ENCODE measurements around the gene CITED4.
"Not testable (repeated sequence)": the region's sequence is repeated elsewhere in the genome, so short reads cannot be mapped to it uniquely, and the experiment has no call there.

Gene CITED4

GRCh38 chr1:40899230-40899870 is 37.2 kb upstream of the CITED4 start:
- H3K4me1 ChIP-seq (ENCODE audit: control insufficient read depth, insufficient read depth, low read length): peaks cover 5% of the 10 kb centered on the region; the same call in 1 of the 2 replicates
- no peaks in the 10 kb centered on the region for H3K27me3 ChIP-seq (ENCODE audit: control insufficient read depth, insufficient read depth, low read length)
- no peaks in the 10 kb centered on the region for H3K9me3 ChIP-seq (ENCODE audit: control insufficient read depth, insufficient read depth, low read length)
- no peak overlapping the region for H3K27ac ChIP-seq (ENCODE audit: low read length)
- H3K36me3 ChIP-seq (ENCODE audit: control insufficient read depth, insufficient read depth, low read length): no peaks in the 10 kb centered on the region
- DNase-seq (ENCODE audit: low read depth, low spot score): no peak
- no peak overlapping the region for H3K4me3 ChIP-seq (ENCODE audit: low read length)
- no CpG with 5 or more reads among the region's 2 CpGs for WGBS (ENCODE audit: insufficient coverage, insufficient read length)

- Histone ChIP-seq H3K27me3 (ENCODE audit: control insufficient read depth, insufficient read depth, low read length) (no peaks in the 10 kb centered on the region), H3K4me1 (ENCODE audit: control insufficient read depth, insufficient read depth, low read length) (peaks cover 5% of the 10 kb centered on the region; the same call in 1 of the 2 replicates), H3K4me3 (ENCODE audit: low read length) (no peak overlapping the region), H3K27ac (ENCODE audit: low read length) (no peak overlapping the region), H3K36me3 (ENCODE audit: control insufficient read depth, insufficient read depth, low read length) (no peaks in the 10 kb centered on the region), H3K9me3 (ENCODE audit: control insufficient read depth, insufficient read depth, low read length) (no peaks in the 10 kb centered on the region)
- no CpG with 5 or more reads among the region's 4 CpGs for WGBS (ENCODE audit: insufficient coverage, insufficient read length)
- DNase-seq (ENCODE audit: low read depth, low spot score): no peak
Observed at GRCh38 chr1:40898431-40898901, 36.3 kb upstream of the CITED4 start.

GRCh38 chr1:40897513-40897912 is 35.4 kb upstream of the CITED4 start:
- WGBS (ENCODE audit: insufficient coverage, insufficient read length): no CpG with 5 or more reads among the region's 4 CpGs
- Histone ChIP-seq H3K9me3 (ENCODE audit: control insufficient read depth, insufficient read depth, low read length) (no peaks in the 10 kb centered on the region), H3K4me1 (ENCODE audit: control insufficient read depth, insufficient read depth, low read length) (peaks cover 5% of the 10 kb centered on the region; the same call in 1 of the 2 replicates), H3K4me3 (ENCODE audit: low read length) (no peak overlapping the region), H3K27me3 (ENCODE audit: control insufficient read depth, insufficient read depth, low read length) (no peaks in the 10 kb centered on the region), H3K27ac (ENCODE audit: low read length) (no peak overlapping the region), H3K36me3 (ENCODE audit: control insufficient read depth, insufficient read depth, low read length) (no peaks in the 10 kb centered on the region)
- DNase-seq (ENCODE audit: low read depth, low spot score): no peak

GRCh38 chr1:40896482-40896881 is 34.3 kb upstream of the CITED4 start:
- no peaks in the 10 kb centered on the region for H3K9me3 ChIP-seq (ENCODE audit: control insufficient read depth, insufficient read depth, low read length)
- WGBS (ENCODE audit: insufficient coverage, insufficient read length): no CpG with 5 or more reads among the region's 3 CpGs
- H3K36me3 ChIP-seq (ENCODE audit: control insufficient read depth, insufficient read depth, low read length): no peaks in the 10 kb centered on the region
- DNase-seq (ENCODE audit: low read depth, low spot score): no peak
- H3K4me1 ChIP-seq (ENCODE audit: control insufficient read depth, insufficient read depth, low read length): peaks cover 5% of the 10 kb centered on the region; the same call in 1 of the 2 replicates
- no peaks in the 10 kb centered on the region for H3K27me3 ChIP-seq (ENCODE audit: control insufficient read depth, insufficient read depth, low read length)
- no peak overlapping the region for H3K4me3 ChIP-seq (ENCODE audit: low read length)
- no peak overlapping the region for H3K27ac ChIP-seq (ENCODE audit: low read length)

GRCh38 chr1:40895601-40896000 is 33.4 kb upstream of the CITED4 start:
- no peak overlapping the region for H3K27ac ChIP-seq (ENCODE audit: low read length)
- peaks cover 5% of the 10 kb centered on the region; the same call in 1 of the 2 replicates for H3K4me1 ChIP-seq (ENCODE audit: control insufficient read depth, insufficient read depth, low read length)
- H3K36me3 ChIP-seq (ENCODE audit: control insufficient read depth, insufficient read depth, low read length): no peaks in the 10 kb centered on the region
- DNase-seq (ENCODE audit: low read depth, low spot score): no peak
- H3K9me3 ChIP-seq (ENCODE audit: control insufficient read depth, insufficient read depth, low read length): no peaks in the 10 kb centered on the region
- no CpG with 5 or more reads among the region's 1 CpG for WGBS (ENCODE audit: insufficient coverage, insufficient read length)
- no peak overlapping the region for H3K4me3 ChIP-seq (ENCODE audit: low read length)
- H3K27me3 ChIP-seq (ENCODE audit: control insufficient read depth, insufficient read depth, low read length): no peaks in the 10 kb centered on the region

- DNase-seq (ENCODE audit: low read depth, low spot score); H3K27ac ChIP-seq (ENCODE audit: low read length); H3K36me3 ChIP-seq (ENCODE audit: control insufficient read depth, insufficient read depth, low read length); H3K4me3 ChIP-seq (ENCODE audit: low read length); H3K27me3 ChIP-seq (ENCODE audit: control insufficient read depth, insufficient read depth, low read length); H3K9me3 ChIP-seq (ENCODE audit: control insufficient read depth, insufficient read depth, low read length); H3K4me1 ChIP-seq (ENCODE audit: control insufficient read depth, insufficient read depth, low read length): not testable (repeated sequence)
- no CpG with 5 or more reads among the region's 2 CpGs for WGBS (ENCODE audit: insufficient coverage, insufficient read length)
Observed at GRCh38 chr1:40894858-40895257, 32.7 kb upstream of the CITED4 start.

- no peak overlapping the region for H3K4me3 ChIP-seq (ENCODE audit: low read length)
- H3K9me3 ChIP-seq (ENCODE audit: control insufficient read depth, insufficient read depth, low read length): no peaks in the 10 kb centered on the region
- no peak overlapping the region for H3K27ac ChIP-seq (ENCODE audit: low read length)
- H3K4me1 ChIP-seq (ENCODE audit: control insufficient read depth, insufficient read depth, low read length): peaks cover 5% of the 10 kb centered on the region; the same call in 1 of the 2 replicates
- no peak for DNase-seq (ENCODE audit: low read depth, low spot score)
- H3K36me3 ChIP-seq (ENCODE audit: control insufficient read depth, insufficient read depth, low read length): no peaks in the 10 kb centered on the region
- H3K27me3 ChIP-seq (ENCODE audit: control insufficient read depth, insufficient read depth, low read length): no peaks in the 10 kb centered on the region
Observed at GRCh38 chr1:40894455-40894854, 32.3 kb upstream of the CITED4 start.

GRCh38 chr1:40893946-40894345 is 31.8 kb upstream of the CITED4 start:
- no peak for DNase-seq (ENCODE audit: low read depth, low spot score)
- H3K4me3 ChIP-seq (ENCODE audit: low read length): no peak overlapping the region
- H3K27me3 ChIP-seq (ENCODE audit: control insufficient read depth, insufficient read depth, low read length): no peaks in the 10 kb centered on the region
- no peak overlapping the region for H3K27ac ChIP-seq (ENCODE audit: low read length)
- no peaks in the 10 kb centered on the region for H3K36me3 ChIP-seq (ENCODE audit: control insufficient read depth, insufficient read depth, low read length)
- H3K4me1 ChIP-seq (ENCODE audit: control insufficient read depth, insufficient read depth, low read length): peaks cover under 1% of the 10 kb centered on the region; the same call in 1 of the 2 replicates
- H3K9me3 ChIP-seq (ENCODE audit: control insufficient read depth, insufficient read depth, low read length): no peaks in the 10 kb centered on the region

GRCh38 chr1:40892354-40892753 is 30.2 kb upstream of the CITED4 start:
- no peak for DNase-seq (ENCODE audit: low read depth, low spot score)
- no peaks in the 10 kb centered on the region for H3K4me1 ChIP-seq (ENCODE audit: control insufficient read depth, insufficient read depth, low read length)
- H3K27ac ChIP-seq (ENCODE audit: low read length): no peak overlapping the region
- no CpG with 5 or more reads among the region's 2 CpGs for WGBS (ENCODE audit: insufficient coverage, insufficient read length)
- no peaks in the 10 kb centered on the region for H3K27me3 ChIP-seq (ENCODE audit: control insufficient read depth, insufficient read depth, low read length)
- no peaks in the 10 kb centered on the region for H3K9me3 ChIP-seq (ENCODE audit: control insufficient read depth, insufficient read depth, low read length)
- H3K36me3 ChIP-seq (ENCODE audit: control insufficient read depth, insufficient read depth, low read length): no peaks in the 10 kb centered on the region
- H3K4me3 ChIP-seq (ENCODE audit: low read length): no peak overlapping the region

GRCh38 chr1:40890771-40891170 is 28.6 kb upstream of the CITED4 start:
- H3K27ac ChIP-seq (ENCODE audit: low read length): no peak overlapping the region
- WGBS (ENCODE audit: insufficient coverage, insufficient read length): no CpG with 5 or more reads among the region's 2 CpGs

GRCh38 chr1:40887652-40888051 is 25.5 kb upstream of the CITED4 start:
- no peaks in the 10 kb centered on the region for H3K4me1 ChIP-seq (ENCODE audit: control insufficient read depth, insufficient read depth, low read length)
- DNase-seq (ENCODE audit: low read depth, low spot score): no peak
- no peaks in the 10 kb centered on the region for H3K9me3 ChIP-seq (ENCODE audit: control insufficient read depth, insufficient read depth, low read length)
- no peaks in the 10 kb centered on the region for H3K36me3 ChIP-seq (ENCODE audit: control insufficient read depth, insufficient read depth, low read length)
- whole genome bisulfite sequencing (ENCODE audit: insufficient coverage, insufficient read length): no CpG with 5 or more reads among the region's 6 CpGs
- H3K4me3 ChIP-seq (ENCODE audit: low read length): no peak overlapping the region
- peaks cover 7% of the 10 kb centered on the region; the same call in 1 of the 2 replicates for H3K27me3 ChIP-seq (ENCODE audit: control insufficient read depth, insufficient read depth, low read length)
- H3K27ac ChIP-seq (ENCODE audit: low read length): no peak overlapping the region

More at GRCh38 chr1:40890771-40891170, 28.6 kb upstream of the CITED4 start:
- H3K4me1 ChIP-seq (ENCODE audit: control insufficient read depth, insufficient read depth, low read length): no peaks in the 10 kb centered on the region
- no peak overlapping the region for H3K4me3 ChIP-seq (ENCODE audit: low read length)
- H3K27me3 ChIP-seq (ENCODE audit: control insufficient read depth, insufficient read depth, low read length): no peaks in the 10 kb centered on the region
- H3K36me3 ChIP-seq (ENCODE audit: control insufficient read depth, insufficient read depth, low read length): no peaks in the 10 kb centered on the region
- no peak for DNase-seq (ENCODE audit: low read depth, low spot score)
- H3K9me3 ChIP-seq (ENCODE audit: control insufficient read depth, insufficient read depth, low read length): no peaks in the 10 kb centered on the region
